OCI-M2 (cell line): ENCODE measurements around the gene GDPD5.

ENCODE experiments used
- DNase-seq: peaks from one replicate; lab custom pipeline; 2025; ENCODE audit not compliant: unreplicated experiment; lab: John Stamatoyannopoulos, UW

The GDPD5 gene

DNA sequence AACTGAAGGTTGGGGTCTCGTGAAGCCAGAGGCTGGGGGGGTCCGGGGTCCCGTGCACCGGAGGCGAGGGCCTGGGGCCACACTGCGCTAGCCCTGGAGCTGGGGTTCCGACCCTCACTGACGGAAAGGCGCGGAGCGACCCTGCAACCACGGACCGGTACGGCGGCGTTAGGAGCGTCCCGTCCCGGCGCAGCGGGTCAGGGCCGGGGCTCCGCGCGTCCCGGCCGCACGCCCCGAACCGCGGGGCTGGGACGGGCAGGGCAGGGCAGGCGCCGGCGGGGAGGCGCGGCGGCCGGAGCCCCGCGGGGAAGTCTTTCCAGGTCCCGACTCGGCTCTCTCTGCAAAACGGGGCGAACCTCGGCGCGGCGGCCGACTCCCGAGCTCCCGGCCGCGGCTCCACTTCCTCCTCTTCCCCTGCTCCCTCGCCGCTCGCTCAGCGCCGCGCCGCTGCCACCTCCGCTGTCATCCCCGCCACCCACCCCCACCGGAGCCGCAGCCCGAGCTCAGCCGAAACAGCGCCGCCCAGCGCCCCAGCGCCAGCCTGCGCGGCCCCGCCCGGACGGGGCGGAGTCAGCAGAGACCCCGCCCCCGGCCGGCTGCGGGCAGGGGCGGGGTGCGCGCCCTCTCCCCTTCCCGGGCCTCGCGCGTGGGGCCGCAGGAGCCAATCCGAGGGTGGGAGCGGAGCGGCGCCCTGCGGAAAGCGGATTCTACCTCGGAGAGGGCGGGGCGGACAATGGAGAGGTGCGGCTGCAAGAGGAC, at the start of gene GDPD5:
TSS of gene GDPD5 (minus strand) at position 509 of the 759 bp plus-strand sequence. CDS start 48,206 bp downstream, outside the sequence.
- DNase-seq: peak; percentile 24

DNA sequence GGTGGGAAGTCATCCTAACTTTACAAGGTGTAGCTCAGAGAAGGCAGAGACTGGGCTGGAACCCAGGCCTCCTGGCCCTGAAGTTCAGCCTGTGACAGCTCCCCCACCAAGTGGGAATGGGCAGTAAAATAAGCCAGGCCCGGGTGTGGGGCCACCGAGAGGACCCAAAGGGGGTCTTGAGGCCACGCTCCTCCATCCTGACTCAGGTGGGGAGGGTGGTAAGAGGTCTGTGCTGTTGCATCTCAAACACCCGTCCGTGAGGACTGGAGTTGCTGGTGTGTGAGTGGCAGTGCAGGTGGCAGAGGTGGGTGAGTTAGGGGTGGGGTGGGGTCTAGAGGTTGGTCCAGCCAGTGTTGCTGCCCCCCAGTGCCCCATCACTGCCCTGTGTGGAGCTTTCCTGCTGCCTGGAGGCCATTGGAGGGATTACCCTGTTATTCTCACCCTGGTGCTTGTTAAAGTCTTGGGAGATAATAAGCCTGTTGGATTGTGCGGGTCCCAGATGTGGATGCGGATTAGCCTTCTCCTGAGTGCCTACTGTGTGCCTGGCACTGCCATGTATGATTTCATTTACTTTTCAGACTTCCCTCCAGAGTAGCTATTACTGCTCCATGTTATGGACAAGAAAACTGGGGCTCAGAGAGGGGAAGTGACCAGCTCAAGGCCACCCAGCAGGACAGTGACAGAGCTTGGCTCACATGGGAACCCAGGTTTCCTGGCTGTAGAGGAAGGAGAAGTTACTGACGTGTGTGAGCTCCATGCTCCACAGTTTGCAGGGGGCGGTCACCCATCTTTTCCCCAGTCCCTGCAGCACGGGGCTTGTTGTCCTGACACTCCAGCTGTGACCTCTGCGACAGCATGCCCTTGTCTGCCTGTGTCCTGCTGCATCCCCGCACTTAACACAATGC, 49.2 kb upstream of the GDPD5 start:
- DNase-seq: no peak

DNA sequence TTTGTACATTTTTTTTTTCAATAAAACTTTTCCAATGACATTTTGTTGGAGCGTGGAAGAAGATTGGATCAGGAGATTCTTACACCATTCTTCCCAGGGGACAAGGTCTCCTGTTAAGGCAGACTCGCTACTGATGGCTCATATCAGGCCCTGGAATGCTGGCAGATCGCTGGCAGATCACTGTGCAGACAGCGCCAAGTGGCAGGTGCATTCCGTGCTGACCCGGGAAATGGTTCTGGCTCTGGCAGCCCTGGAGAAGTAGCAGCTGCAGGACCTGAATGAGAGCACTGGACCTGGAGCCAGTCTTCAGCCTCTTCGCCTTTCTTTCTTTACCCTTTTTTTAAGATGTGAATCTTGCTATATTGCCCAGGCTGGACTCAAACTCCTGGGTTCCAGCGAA, 47.0 kb upstream of the GDPD5 start:
- no peak for DNase-seq

- no peak for DNase-seq
These were observed 45.9 kb upstream of the GDPD5 start for GRCh38 chr11:75571625-75572024.

DNA sequence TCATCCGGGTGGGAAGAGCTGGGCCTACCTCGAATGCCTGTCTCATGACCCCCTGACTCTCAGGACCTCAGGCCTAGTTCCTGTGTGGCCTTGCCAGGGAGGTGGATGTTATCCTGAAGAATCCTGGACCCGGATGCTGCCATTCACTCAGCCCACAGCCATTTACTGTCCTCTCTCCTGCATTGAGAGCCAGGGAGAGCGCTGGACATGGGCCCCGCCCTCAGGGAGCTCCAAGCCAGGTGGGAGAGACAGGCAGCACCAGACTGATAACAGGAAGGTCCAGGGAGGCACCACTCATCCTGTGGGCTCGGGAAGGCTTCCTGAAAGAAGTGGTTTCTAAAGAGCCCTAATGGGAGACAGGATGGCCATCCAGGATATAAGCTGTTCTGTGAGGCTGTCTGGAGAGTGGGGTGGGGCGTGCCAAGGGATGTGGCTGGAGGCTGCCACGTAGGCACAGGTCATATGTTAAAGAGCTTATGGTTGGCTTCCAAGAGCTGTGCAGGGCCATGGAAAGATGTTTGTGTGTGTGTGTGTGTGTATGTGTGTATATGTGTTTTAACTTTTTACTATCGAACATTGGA, 44.9 kb upstream of the GDPD5 start:
- no peak for DNase-seq

DNA sequence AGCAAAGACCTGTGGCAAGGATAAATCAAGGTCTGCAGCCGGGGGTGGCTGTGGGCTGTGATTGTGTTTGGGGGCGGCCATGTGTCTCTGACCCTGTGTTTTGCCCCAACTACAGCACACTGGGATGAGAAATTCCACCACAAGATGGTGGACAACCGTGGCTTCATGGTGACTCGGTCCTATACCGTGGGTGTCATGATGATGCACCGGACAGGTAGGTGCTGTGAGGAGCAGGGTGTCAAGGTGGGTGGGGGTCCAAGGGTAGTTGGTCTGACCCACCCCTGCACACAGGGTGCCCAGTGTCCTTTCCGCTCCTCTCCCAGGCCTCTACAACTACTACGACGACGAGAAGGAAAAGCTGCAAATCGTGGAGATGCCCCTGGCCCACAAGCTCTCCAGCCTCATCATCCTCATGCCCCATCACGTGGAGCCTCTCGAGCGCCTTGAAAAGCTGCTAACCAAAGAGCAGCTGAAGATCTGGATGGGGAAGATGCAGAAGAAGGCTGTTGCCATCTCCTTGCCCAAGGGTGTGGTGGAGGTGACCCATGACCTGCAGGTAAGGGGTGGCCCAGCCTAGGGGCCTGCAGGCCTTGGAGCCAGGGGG, 43.0 kb upstream of the GDPD5 start:
- DNase-seq: no peak

GRCh38 chr11:75567971-75568370, 42.2 kb upstream of the GDPD5 start:
- DNase-seq: no peak

GRCh38 chr11:75566763-75567279, 41.1 kb upstream of the GDPD5 start:
- no peak for DNase-seq

DNA sequence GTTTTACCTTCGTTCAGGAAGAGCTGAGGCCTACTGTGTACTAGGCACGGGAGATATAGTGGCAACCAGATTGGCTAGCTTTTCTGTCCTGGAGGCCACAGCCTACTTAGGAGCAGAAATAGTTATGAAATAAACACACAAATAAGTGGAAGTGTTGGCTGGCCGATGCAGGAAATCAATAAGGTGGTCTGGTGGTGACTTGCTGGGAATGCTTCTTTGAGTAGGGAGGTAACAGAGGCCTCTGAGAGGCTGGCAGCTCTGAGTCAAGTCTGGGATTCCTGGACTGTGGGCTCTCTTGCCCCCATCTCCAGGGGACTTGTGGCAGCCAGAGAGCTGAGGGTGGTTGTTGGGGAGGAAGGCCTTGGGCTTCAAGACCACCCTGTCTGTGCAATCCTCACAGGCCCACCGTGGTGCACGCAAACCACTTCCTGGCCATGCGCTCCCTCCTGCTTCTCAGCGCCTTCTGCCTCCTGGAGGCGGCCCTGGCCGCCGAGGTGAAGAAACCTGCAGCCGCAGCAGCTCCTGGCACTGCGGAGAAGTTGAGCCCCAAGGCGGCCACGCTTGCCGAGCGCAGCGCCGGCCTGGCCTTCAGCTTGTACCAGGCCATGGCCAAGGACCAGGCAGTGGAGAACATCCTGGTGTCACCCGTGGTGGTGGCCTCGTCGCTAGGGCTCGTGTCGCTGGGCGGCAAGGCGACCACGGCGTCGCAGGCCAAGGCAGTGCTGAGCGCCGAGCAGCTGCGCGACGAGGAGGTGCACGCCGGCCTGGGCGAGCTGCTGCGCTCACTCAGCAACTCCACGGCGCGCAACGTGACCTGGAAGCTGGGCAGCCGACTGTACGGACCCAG, 40.4 kb upstream of the GDPD5 start:
- no peak for DNase-seq

DNA sequence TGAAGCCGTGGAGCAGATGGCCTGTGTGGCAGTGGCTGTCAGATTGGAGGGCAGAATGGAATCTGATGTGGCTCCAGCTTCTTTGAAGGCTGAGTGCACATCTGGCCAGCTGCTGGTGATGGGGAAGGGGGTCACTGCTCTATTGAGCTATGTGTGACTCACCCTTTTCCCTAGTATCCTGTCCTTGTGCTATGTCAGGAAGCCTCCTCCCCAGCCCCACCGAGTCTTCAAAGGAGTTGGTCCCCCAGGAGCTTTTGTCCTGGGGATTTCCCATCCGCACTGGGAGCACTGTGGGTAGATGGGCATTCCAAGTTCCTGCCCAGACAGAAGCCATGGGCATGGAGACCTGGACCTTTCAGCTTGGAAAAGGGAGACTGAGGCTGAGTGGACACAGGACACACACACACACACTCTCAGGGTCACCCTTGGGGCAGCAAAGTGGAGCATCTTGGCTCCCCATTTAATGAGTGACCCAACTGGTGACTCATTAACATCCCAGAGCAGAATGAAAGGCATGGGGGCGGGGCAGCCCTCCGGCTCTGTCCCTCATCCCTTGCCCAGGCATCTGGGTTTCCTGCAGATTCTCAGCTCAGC, 39.6 kb upstream of the GDPD5 start:
- no peak for DNase-seq

- DNase-seq: no peak
These were observed 38.3 kb upstream of the GDPD5 start for GRCh38 chr11:75563978-75564552.

GRCh38 chr11:75563501-75563977, 37.8 kb upstream of the GDPD5 start:
- no peak for DNase-seq

DNA sequence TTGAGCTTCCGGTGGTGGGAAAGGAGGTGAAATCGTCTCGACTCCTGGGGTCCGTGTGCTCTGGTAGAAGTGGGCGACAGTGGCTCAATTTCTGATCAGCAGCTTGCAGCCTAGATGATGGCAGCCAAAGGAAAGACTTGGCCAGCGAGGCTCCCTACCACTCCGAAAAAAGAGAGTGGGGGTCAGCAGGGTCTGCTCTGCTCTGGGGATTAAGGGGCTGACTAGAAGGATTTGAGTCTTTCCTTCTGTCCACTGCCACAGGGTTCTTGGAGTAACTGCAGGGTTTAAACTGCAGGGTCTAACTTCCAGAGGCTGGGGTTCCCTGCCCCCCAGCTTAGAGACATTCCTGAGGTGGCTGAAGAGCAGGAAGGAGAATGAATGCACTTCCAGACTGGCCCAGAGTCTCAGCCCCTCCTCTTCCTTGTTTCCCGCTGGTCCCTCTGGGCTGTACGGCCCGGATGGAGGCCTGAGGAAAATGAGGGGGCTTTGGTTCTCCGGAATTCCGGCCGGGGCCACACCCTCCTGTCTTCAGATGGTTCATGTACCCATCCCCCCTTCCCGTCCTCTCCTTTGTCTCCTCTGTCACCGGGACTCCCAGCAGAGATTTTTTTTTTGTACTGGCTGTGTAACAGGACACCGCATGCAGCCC, 37.2 kb upstream of the GDPD5 start:
- DNase-seq: no peak

DNA sequence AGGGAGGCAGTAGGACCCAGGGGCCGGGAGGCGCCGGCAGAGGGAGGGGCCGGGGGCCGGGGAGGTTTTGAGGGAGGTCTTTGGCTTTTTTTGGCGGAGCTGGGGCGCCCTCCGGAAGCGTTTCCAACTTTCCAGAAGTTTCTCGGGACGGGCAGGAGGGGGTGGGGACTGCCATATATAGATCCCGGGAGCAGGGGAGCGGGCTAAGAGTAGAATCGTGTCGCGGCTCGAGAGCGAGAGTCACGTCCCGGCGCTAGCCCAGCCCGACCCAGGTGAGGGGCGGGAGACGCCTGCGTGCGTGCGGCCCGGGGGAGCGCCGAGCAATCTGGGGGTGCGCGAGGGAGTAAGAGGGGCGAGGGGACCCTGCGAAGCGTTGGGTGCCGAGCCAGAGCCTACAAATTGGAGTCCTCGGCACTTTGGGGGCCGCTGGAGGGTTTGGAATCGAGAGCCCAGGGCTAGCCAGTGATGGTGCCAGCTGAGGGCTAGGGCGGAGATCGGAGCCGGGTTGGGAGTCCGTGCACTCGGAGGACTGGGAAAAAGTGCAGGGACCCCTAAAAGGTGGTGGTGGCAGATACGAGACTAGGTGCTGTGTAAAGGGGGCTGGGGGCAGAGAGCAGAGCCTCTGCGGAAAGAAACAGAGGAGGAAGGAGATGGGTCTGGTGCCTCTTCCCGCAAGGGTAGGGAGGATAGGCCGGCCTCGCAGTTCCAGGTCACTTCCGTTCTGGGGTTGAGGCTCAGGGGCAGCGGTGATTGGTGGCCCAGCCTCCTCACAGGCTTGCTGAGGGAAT, 36.5 kb upstream of the GDPD5 start, which contains the start of gene SERPINH1:
TSS of gene SERPINH1 (plus strand) at position 206 of the 788 bp plus-strand sequence. CDS start 4,097 bp downstream, outside the sequence.
- DNase-seq: no peak

DNA sequence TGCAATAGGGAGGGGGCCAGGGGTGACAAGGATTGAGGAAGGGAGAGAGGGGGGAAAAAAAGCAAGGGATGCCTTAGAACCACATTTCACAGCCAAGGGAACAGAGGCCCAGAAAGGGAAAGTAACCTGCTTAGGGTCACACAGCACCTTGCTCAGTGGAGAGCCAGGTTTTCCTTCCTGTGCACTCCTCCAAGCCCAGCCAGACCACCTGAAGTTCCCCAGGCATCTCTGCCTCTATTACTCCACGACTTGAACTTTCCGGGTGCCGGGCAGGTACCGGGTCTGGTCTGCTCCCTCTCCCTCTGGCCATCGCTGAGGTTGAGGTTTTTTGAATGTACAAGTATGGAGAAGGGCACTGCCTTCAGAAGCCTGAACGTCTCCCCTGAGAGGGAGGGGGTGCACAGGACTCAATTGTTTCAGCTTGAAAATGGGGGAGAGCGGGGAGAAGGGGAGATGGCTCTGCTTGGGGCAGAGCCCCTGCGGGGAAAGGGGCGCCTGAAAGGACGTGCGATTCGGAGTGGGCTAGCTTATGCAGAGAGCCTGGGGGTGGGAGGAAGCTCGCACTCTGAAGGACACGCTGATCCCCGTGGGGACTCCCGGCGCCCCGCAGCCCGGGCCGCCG, 35.8 kb upstream of the GDPD5 start:
- no peak for DNase-seq

DNA sequence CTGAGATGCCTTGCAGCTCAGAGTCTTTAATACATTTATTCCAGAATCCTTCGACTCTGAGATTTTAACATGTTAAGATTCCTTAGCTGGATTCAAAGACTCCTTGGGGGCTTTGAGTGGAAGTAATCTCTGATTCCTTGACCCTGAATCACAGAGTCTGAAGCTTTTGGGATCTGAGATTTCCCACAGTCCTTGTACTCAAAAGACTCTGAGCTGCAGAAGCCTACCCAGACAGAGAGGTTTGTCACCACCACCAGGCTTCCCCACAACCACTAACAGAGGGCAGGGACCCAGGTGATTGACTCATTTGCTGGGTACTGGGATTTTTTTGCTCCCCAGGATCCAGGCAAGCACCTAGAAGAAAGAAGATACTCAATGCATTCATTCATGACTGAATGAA, 34.9 kb upstream of the GDPD5 start:
- DNase-seq: no peak
